NK-92 (cell line): Measurements from ENCODE around the gene GOSR2.

Source experiments
- DNase-seq: peaks from one replicate; lab custom pipeline; 2025; ENCODE audit not compliant: unreplicated experiment; lab: John Stamatoyannopoulos, UW

Gene GOSR2

GRCh38 chr17:46922804-46923635 lies at the start of gene GOSR2:
TSS of gene GOSR2 (plus strand) at chr17:46923160. CDS start at chr17:46923193, 33 bp downstream.
- no peak for DNase-seq

- no peak for DNase-seq
These were observed 48.9 kb upstream of the GOSR2 start for GRCh38 chr17:46873941-46874645.

- no peak for DNase-seq
These were observed 48.1 kb upstream of the GOSR2 start for GRCh38 chr17:46874906-46875305.

GRCh38 chr17:46875849-46876352 lies 47.1 kb upstream of the GOSR2 start:
- DNase-seq: no peak

- no peak for DNase-seq
These were observed 46.5 kb upstream of the GOSR2 start for GRCh38 chr17:46876353-46876887.

GRCh38 chr17:46876926-46877325 lies 46.0 kb upstream of the GOSR2 start:
- no peak for DNase-seq

- no peak for DNase-seq
These were observed 45.5 kb upstream of the GOSR2 start for GRCh38 chr17:46877466-46877865.

GRCh38 chr17:46878055-46878454 lies 44.9 kb upstream of the GOSR2 start:
- DNase-seq: no peak

GRCh38 chr17:46879101-46879500 lies 43.9 kb upstream of the GOSR2 start:
- DNase-seq: no peak

GRCh38 chr17:46881015-46881414 lies 41.9 kb upstream of the GOSR2 start:
- DNase-seq: no peak

- DNase-seq: no peak
These were observed 40.3 kb upstream of the GOSR2 start for GRCh38 chr17:46882666-46883065.

GRCh38 chr17:46883871-46884520 lies 39.0 kb upstream of the GOSR2 start:
- no peak for DNase-seq

GRCh38 chr17:46884552-46884951 lies 38.4 kb upstream of the GOSR2 start:
- DNase-seq: no peak

GRCh38 chr17:46885415-46886309 lies 37.3 kb upstream of the GOSR2 start:
- DNase-seq: no peak

- DNase-seq: no peak
These were observed 36.7 kb upstream of the GOSR2 start for GRCh38 chr17:46886310-46886663.

GRCh38 chr17:46887717-46888116 lies 35.2 kb upstream of the GOSR2 start:
- no peak for DNase-seq

GRCh38 chr17:46888727-46889126 lies 34.2 kb upstream of the GOSR2 start:
- no peak for DNase-seq

- no peak for DNase-seq
These were observed 33.4 kb upstream of the GOSR2 start for GRCh38 chr17:46889519-46889918.

GRCh38 chr17:46889992-46890564 lies 32.9 kb upstream of the GOSR2 start:
- DNase-seq: no peak

GRCh38 chr17:46890638-46891037 lies 32.3 kb upstream of the GOSR2 start:
- no peak for DNase-seq
